ENCODE data around the gene CEP192. TPM values are rescaled to one million over a fixed set of nuclear protein-coding genes. Genes with fewer than 3 reads are reported as not detected.
"Not testable (repeated sequence)": the region's sequence is repeated elsewhere in the genome, so short reads cannot be mapped to it uniquely, and the experiment has no call there.

The CEP192 gene
- total RNA-seq, 1 donor from 2014 or later, result 13.9 TPM

DNA sequence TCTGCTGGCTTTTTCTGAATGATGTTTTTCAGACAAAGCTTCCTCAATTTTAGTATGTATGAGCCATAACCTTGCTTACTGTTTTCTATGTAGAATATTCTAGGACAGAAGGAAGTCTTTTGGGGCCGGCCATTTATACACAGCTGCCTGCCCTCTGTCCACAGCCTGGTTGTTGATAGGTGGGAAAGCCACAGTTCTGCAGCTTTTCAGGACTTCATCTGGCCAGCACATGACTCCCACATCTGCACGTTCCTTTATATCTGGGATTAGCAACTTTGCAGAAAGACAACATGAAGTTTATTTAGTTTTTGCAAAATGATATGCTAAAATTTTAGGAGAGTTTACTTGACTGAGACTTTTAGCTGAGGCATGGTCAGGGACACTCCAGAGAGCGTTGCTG is 105.6 kb downstream of the CEP192 start:
- peaks cover 31% of the 10 kb centered on the region for H3K36me3 Mint-ChIP-seq (ENCODE audit: low read depth, unreplicated experiment)

DNA sequence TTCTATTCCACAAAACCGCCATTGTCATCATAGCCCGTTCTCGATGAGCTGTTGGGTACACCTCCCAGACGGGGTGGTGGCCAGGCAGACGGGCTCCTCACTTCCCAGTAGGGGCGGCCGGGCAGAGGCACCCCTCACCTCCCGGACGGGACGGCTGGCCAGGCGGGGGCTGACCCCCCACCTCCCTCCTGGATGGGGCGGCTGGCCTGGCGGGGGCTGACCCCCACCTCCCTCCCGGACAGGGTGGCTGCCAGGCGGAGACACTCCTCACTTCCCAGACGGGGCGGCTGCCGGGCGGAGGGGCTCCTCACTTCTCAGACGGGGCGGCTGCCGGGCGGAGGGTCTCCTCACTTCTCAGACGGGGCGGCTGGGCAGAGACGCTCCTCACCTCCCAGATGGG is 106.9 kb downstream of the CEP192 start:
- peaks cover 45% of the 10 kb centered on the region for H3K36me3 Mint-ChIP-seq (ENCODE audit: low read depth, unreplicated experiment)
- not testable (repeated sequence) for H3K9me3 Mint-ChIP-seq (ENCODE audit: unreplicated experiment); H4K20me1 ChIP-seq (ENCODE audit: insufficient read depth, low read length); H3K27ac ChIP-seq (ENCODE audit: low read depth, low read length); H3K4me1 ChIP-seq (ENCODE audit: insufficient read depth, low read length); H3K4me3 Mint-ChIP-seq (ENCODE audit: unreplicated experiment); H3K4me1 Mint-ChIP-seq (ENCODE audit: low read depth, unreplicated experiment); H2AFZ ChIP-seq (ENCODE audit: low read depth, low read length); H3K79me2 ChIP-seq (ENCODE audit: insufficient read depth, low read length); H3K9ac ChIP-seq (ENCODE audit: low read length); H3K4me3 ChIP-seq (ENCODE audit: insufficient read depth, low read depth, low read length); H3K27me3 ChIP-seq (ENCODE audit: insufficient read depth, low read length); H3K9me3 ChIP-seq (ENCODE audit: insufficient read depth, low read depth, low read length); FAIRE-seq; H3K4me2 ChIP-seq (ENCODE audit: low read length); H3K27ac Mint-ChIP-seq (ENCODE audit: unreplicated experiment); DNase-seq (ENCODE audit: low read depth); H3K27me3 Mint-ChIP-seq (ENCODE audit: low read depth, unreplicated experiment)
- peaks cover 29% of the 10 kb centered on the region for H3K36me3 ChIP-seq (ENCODE audit: insufficient read depth, low read length)

More for the DNA sequence above, 105.6 kb downstream of the CEP192 start:
- Mint-ChIP-seq H3K4me3 (ENCODE audit: unreplicated experiment) (no peak overlapping the region), H3K27me3 (ENCODE audit: low read depth, unreplicated experiment) (no peaks in the 10 kb centered on the region), H3K27ac (ENCODE audit: unreplicated experiment) (no peak overlapping the region), H3K9me3 (ENCODE audit: unreplicated experiment) (peaks cover 2% of the 10 kb centered on the region), H3K4me1 (ENCODE audit: low read depth, unreplicated experiment) (no peaks in the 10 kb centered on the region)
- no peaks in the 10 kb centered on the region for H3K4me1 ChIP-seq (ENCODE audit: insufficient read depth, low read length)
- H3K4me3 ChIP-seq (ENCODE audit: insufficient read depth, low read depth, low read length), result no peak overlapping the region
- DNase-seq (ENCODE audit: low read depth), result no peak
- no peak overlapping the region for H2AFZ ChIP-seq (ENCODE audit: low read depth, low read length)
- peaks cover 27% of the 10 kb centered on the region for H3K36me3 ChIP-seq (ENCODE audit: insufficient read depth, low read length)
- no peak overlapping the region for H3K27ac ChIP-seq (ENCODE audit: low read depth, low read length)
- FAIRE-seq, result no peak
- no peak for TF ChIP-seq EZH2 (IDR thresholded peaks at IDR 0.05; ENCODE audit: insufficient read depth, low read length)
- TF ChIP-seq, protein P1, sequence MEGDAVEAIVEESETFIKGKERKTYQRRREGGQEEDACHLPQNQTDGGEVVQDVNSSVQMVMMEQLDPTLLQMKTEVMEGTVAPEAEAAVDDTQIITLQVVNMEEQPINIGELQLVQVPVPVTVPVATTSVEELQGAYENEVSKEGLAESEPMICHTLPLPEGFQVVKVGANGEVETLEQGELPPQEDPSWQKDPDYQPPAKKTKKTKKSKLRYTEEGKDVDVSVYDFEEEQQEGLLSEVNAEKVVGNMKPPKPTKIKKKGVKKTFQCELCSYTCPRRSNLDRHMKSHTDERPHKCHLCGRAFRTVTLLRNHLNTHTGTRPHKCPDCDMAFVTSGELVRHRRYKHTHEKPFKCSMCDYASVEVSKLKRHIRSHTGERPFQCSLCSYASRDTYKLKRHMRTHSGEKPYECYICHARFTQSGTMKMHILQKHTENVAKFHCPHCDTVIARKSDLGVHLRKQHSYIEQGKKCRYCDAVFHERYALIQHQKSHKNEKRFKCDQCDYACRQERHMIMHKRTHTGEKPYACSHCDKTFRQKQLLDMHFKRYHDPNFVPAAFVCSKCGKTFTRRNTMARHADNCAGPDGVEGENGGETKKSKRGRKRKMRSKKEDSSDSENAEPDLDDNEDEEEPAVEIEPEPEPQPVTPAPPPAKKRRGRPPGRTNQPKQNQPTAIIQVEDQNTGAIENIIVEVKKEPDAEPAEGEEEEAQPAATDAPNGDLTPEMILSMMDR (IDR thresholded peaks at IDR 0.05; ENCODE audit: insufficient read depth, low read depth, low read length), result no peak
- no peaks in the 10 kb centered on the region for H3K27me3 ChIP-seq (ENCODE audit: insufficient read depth, low read length)
- no peaks in the 10 kb centered on the region for H4K20me1 ChIP-seq (ENCODE audit: insufficient read depth, low read length)
- H3K9me3 ChIP-seq (ENCODE audit: insufficient read depth, low read depth, low read length), result no peaks in the 10 kb centered on the region
- no peak overlapping the region for H3K4me2 ChIP-seq (ENCODE audit: low read length)
- no peak overlapping the region for H3K9ac ChIP-seq (ENCODE audit: low read length)
- no peaks in the 10 kb centered on the region for H3K79me2 ChIP-seq (ENCODE audit: insufficient read depth, low read length)

DNA sequence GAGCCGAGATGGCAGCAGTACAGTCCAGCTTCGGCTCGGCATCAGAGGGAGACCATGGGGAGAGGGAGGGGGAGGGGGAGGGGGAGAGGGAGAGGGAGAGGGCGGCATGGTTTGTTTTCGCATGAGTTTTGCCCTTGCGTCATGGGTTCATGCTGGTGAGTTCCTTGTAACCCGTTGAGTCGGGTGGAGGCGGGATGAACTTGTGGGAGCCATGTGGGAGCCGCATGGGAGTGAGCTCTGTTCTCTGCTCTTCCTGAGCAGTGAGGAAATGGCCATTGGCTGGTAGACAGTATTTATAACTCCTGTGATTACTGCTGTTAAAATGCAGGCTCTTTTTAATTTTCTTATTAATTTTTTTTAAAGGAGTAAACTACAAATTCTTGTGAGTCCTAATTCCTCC is 108.0 kb downstream of the CEP192 start:
- H3K9ac ChIP-seq (ENCODE audit: low read length), result no peak overlapping the region
- DNase-seq (ENCODE audit: low read depth) (no peak), FAIRE-seq (no peak)
- no peaks in the 10 kb centered on the region for H3K4me1 Mint-ChIP-seq (ENCODE audit: low read depth, unreplicated experiment)
- peaks cover 48% of the 10 kb centered on the region for H3K36me3 Mint-ChIP-seq (ENCODE audit: low read depth, unreplicated experiment)
- no peaks in the 10 kb centered on the region for H3K4me1 ChIP-seq (ENCODE audit: insufficient read depth, low read length)
- H3K27ac Mint-ChIP-seq (ENCODE audit: unreplicated experiment), result no peak overlapping the region
- no peak for TF ChIP-seq EZH2 (IDR thresholded peaks at IDR 0.05; ENCODE audit: insufficient read depth, low read length)
- TF ChIP-seq, protein P1 (IDR thresholded peaks at IDR 0.05; ENCODE audit: insufficient read depth, low read depth, low read length), result no peak
- H3K27ac ChIP-seq (ENCODE audit: low read depth, low read length), result no peak overlapping the region
- H4K20me1 ChIP-seq (ENCODE audit: insufficient read depth, low read length), result no peaks in the 10 kb centered on the region
- H3K36me3 ChIP-seq (ENCODE audit: insufficient read depth, low read length), result peaks cover 33% of the 10 kb centered on the region
- no peak overlapping the region for H3K4me3 Mint-ChIP-seq (ENCODE audit: unreplicated experiment)
- no peaks in the 10 kb centered on the region for H3K27me3 Mint-ChIP-seq (ENCODE audit: low read depth, unreplicated experiment)
- H3K4me2 ChIP-seq (ENCODE audit: low read length), result no peak overlapping the region
- no peak overlapping the region for H2AFZ ChIP-seq (ENCODE audit: low read depth, low read length)
- no peaks in the 10 kb centered on the region for H3K9me3 ChIP-seq (ENCODE audit: insufficient read depth, low read depth, low read length)
- H3K27me3 ChIP-seq (ENCODE audit: insufficient read depth, low read length), result no peaks in the 10 kb centered on the region
- H3K9me3 Mint-ChIP-seq (ENCODE audit: unreplicated experiment), result peaks cover 2% of the 10 kb centered on the region
- H3K79me2 ChIP-seq (ENCODE audit: insufficient read depth, low read length), result no peaks in the 10 kb centered on the region
- H3K4me3 ChIP-seq (ENCODE audit: insufficient read depth, low read depth, low read length), result no peak overlapping the region
